ENCODE data around the gene HRH2.

HRH2 gene

DNA sequence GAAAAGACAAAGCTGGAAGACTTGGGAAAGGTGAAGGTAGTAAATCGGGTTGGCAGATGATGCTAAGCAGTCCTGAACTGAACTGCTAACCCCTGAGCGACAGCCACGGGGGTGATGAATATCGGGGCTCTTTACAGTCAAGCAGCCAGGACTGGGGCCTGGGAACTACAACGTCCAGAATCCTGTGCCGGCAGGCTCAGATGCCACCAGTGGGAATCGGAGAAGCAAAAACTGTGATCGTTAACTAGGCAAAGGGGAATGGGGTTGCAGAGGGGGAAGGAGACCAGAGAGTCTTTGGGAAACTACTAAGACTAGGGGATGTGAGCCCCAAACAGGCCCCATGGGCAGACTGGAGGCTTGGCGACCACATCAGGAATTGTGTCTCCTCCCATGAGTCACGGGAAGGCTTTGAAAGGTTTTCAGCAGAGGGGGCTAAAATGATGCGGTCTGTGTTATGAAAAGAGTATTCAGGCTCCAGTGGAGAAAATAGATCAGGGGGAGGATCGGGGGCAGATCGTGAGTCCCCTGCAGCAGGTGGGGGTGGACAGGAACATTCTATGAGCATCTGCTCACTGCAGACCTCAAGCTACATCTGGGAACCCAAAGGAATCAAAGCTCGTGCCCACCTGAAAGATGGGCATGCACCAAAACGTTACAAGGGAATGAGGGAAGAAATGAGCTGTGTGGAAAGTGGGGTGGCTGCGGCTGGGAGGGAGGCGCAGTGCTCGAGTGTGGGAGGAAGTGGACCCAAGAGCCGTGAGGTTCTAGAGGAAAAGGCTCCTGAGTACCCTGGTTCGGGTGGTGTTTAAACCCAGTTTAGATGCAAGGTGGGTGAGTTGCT, 53.8 kb downstream of the HRH2 start:
- TF ChIP-seq, protein P1, sequence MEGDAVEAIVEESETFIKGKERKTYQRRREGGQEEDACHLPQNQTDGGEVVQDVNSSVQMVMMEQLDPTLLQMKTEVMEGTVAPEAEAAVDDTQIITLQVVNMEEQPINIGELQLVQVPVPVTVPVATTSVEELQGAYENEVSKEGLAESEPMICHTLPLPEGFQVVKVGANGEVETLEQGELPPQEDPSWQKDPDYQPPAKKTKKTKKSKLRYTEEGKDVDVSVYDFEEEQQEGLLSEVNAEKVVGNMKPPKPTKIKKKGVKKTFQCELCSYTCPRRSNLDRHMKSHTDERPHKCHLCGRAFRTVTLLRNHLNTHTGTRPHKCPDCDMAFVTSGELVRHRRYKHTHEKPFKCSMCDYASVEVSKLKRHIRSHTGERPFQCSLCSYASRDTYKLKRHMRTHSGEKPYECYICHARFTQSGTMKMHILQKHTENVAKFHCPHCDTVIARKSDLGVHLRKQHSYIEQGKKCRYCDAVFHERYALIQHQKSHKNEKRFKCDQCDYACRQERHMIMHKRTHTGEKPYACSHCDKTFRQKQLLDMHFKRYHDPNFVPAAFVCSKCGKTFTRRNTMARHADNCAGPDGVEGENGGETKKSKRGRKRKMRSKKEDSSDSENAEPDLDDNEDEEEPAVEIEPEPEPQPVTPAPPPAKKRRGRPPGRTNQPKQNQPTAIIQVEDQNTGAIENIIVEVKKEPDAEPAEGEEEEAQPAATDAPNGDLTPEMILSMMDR (IDR thresholded peaks at IDR 0.05; ENCODE audit: control insufficient read depth, extremely low read depth, insufficient read depth): no peak
- no peak overlapping the region for H3K4me3 ChIP-seq (ENCODE audit: low read depth, low read length)
- DNase-seq (ENCODE audit: low read depth): no peak

DNA sequence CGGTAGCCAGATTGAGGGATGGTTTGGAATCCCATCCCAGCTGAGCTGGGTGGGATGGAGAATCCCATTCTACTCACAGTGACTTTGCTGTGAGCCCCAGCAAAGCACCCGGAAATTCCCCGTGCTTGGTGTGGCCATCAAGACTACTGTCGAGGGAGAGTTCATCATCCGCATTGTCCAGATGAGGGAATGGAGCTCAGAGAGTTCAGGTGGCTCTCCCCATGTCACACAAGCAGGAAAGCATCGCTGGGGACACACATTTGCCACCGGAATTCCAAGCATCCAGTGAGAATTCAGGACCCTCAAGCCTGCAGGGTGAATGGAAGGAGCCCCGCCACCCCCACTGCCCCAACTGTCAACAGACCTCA, 54.4 kb downstream of the HRH2 start:
- TF ChIP-seq, protein P1 (IDR thresholded peaks at IDR 0.05; ENCODE audit: control insufficient read depth, extremely low read depth, insufficient read depth): no peak
- no peak for DNase-seq (ENCODE audit: low read depth)
- no peak overlapping the region for H3K4me3 ChIP-seq (ENCODE audit: low read depth, low read length)

DNA sequence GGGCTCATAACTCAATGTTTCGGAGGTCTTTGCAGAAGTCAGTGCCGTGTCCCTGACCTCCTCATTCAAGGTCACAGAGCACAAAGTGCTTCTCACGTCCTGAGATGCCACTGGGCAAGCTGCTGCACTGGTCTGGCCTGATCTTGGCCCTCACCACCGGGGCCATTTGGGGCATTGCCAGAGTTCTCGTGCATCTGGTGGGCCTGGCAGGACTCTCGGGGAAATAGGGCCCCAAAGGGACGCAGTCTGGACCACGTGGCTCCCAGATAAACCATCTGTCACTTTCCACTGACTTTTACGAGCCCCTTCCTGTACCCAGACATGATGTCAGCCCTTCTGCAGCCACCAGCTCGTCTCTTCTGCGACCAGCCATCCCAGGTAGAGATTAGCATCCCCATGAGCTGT, 54.8 kb downstream of the HRH2 start:
- DNase-seq (ENCODE audit: low read depth): no peak
- H3K4me3 ChIP-seq (ENCODE audit: low read depth, low read length): no peak overlapping the region
- TF ChIP-seq, protein P1 (IDR thresholded peaks at IDR 0.05; ENCODE audit: control insufficient read depth, extremely low read depth, insufficient read depth): no peak

DNA sequence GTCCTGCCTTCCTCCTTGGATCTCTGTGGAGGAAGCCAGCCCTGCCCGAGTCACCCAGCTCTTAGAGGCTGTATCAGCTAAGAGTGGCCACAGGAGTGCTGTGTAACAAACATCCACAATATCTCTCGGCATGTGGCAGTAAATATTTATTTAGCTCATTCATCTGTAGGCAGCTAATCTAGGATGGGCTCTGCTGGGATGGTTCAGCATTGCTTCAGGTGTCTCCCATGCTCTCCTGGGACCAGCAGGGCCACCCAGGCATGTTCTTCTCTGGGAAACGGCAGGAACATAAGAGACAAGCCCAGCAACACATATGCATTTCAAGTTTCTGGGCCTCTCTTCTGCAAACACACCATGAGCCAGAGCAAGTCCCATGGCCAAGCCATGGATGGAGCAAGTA, 56.1 kb downstream of the HRH2 start:
- H3K4me3 ChIP-seq (ENCODE audit: low read depth, low read length): no peak overlapping the region
- TF ChIP-seq, protein P1 (IDR thresholded peaks at IDR 0.05; ENCODE audit: control insufficient read depth, extremely low read depth, insufficient read depth): no peak
- no peak for DNase-seq (ENCODE audit: low read depth)

DNA sequence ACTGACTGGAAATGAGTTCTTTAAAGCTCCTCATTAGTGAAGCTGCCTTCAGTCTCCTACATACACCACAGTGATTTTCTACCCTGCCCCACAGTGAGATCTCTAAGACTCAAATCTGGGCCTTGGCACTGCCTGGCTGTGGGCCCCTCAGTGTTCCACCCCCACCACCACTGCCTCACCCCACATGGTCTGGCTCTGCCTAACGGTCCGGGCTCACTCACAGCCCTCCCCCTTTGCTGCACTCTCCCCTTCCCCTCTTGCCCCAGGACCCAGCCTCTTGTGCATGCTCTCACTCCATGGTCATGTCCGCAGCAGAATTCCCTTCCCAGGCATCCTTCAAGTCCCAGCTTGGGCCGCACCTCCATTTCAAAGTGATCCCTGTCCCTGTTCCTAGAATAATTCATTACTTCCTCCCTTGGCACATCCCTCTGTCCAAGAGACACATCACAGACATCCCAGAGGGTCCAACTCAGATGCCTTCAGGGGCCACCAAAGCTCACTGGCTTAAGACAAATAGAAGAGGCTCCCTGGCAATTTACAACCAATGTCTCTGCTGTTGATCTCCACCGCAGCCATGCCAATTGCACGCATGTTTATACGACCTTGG, 56.7 kb downstream of the HRH2 start:
- no peak for DNase-seq (ENCODE audit: low read depth)
- TF ChIP-seq, protein P1 (IDR thresholded peaks at IDR 0.05; ENCODE audit: control insufficient read depth, extremely low read depth, insufficient read depth): no peak
- H3K4me3 ChIP-seq (ENCODE audit: low read depth, low read length): no peak overlapping the region

DNA sequence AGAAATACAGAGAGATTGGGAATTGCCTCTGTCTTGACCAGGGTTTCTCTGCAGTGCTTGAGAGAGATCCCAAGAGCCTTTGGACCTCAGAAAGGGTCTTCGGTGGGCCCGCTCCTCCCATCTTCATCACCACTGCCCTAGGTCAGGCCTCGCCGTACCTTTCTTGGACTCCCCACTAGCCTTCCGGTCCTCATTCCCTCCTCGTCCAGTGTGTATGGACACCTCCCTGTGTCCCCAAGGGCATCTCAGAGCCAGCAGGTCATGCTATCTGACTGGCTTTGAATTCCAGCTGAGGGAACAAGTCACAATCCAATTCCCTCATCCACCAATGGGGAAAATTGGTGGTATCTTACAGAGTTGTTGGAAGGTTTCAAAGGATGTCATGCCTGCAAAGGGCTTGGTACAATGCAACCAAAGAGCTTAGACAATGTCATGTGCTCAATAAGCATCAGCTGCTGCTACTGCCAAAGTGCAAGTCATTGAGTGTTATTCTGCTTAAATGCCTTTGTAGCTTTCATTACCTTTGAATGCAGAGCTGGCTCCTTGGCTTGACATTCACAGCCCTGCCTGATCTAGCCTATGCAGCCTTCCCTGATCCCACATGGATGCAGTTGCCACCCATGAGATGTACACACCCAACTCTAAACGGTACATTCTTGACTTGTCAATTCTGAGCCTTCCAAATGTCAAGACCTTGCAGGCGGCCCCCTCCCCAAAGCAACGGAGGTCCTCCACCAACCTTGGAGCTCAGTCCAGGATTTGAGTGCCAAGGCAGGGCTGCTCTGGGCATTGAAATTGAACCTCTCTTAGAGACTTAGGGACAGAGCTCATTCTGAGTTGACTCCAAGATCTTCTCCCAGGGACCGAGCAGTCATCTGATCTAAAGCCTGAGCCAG, 58.0 kb downstream of the HRH2 start:
- no peak for DNase-seq (ENCODE audit: low read depth)
- H3K4me3 ChIP-seq (ENCODE audit: low read depth, low read length): no peak overlapping the region
- TF ChIP-seq, protein P1 (IDR thresholded peaks at IDR 0.05; ENCODE audit: control insufficient read depth, extremely low read depth, insufficient read depth): no peak

Data from LNCaP clone FGC (cell line).